HS-27A (cell line): ENCODE measurements around the gene RAD51B.

Experiments
- DNase-seq: peaks from one replicate; pipeline ENCODE4 v3.0.0-alpha.2; 2012; ENCODE audit warnings: low read depth, missing footprints

RAD51B gene

GRCh38 chr14:68774771-68775613 lies 955.4 kb downstream of the RAD51B start:
- DNase-seq = no peak

GRCh38 chr14:68775614-68776126 lies 956.1 kb downstream of the RAD51B start:
- DNase-seq = no peak

GRCh38 chr14:68777644-68778043 lies 958.1 kb downstream of the RAD51B start:
- no peak for DNase-seq
